ENCODE data around the gene NYAP2. TPM values are rescaled to one million over a fixed set of nuclear protein-coding genes. Genes with fewer than 3 reads are reported as not detected.

Gene NYAP2
- total RNA-seq, 1 experiment from 2014 or later = not detected

- Histone ChIP-seq H3K36me3 (ENCODE audit: control insufficient read depth in 1 of 2, insufficient read depth in 2 of 2, low read length in 2 of 2) (no peaks in the 10 kb centered on the region), H3K4me3 (replicated peaks in 1 of 2; ENCODE audit: low read depth in 1 of 2, low read length in 2 of 2) (no peak overlapping the region), H3K9me2 (ENCODE audit: insufficient read depth) (no peaks in the 10 kb centered on the region), H3K9ac (ENCODE audit: low read length) (no peak overlapping the region), H2AFZ (ENCODE audit: low read depth, low read length, poor library complexity, severe bottlenecking) (no peak overlapping the region), H3K27me3 (ENCODE audit: insufficient read depth, low read length) (no peaks in the 10 kb centered on the region), H3K4me2 (ENCODE audit: low read length) (no peak overlapping the region), H3K79me2 (ENCODE audit: insufficient read depth, low read length) (no peaks in the 10 kb centered on the region), H4K20me1 (ENCODE audit: insufficient read depth) (no peaks in the 10 kb centered on the region), H3K9me3 (ENCODE audit: control insufficient read depth in 1 of 2, insufficient read depth in 1 of 2, low read depth in 1 of 2, low read length in 2 of 2) (no peaks in the 10 kb centered on the region), H3K27ac (ENCODE audit: low read depth, low read length) (no peak overlapping the region), H3K4me1 (ENCODE audit: control insufficient read depth in 1 of 2, insufficient read depth in 2 of 2, low read length in 2 of 2) (no peaks in the 10 kb centered on the region)
- TF ChIP-seq ZBTB33 (IDR thresholded peaks at IDR 0.05; ENCODE audit: extremely low read depth, insufficient replicate concordance, low read length) (no peak), CTCF (IDR thresholded peaks at IDR 0.05 in 2 of 3, conservative IDR thresholded peaks at IDR 0.05 in 1 of 3; ENCODE audit: borderline replicate concordance in 1 of 3, insufficient read depth in 1 of 3, low read depth in 2 of 3, low read length in 2 of 3) (no peak), POLR2A (IDR thresholded peaks at IDR 0.05; ENCODE audit: borderline replicate concordance, extremely low read depth, insufficient read depth, insufficient read length) (no peak), SIN3A (IDR thresholded peaks at IDR 0.05; ENCODE audit: low read depth) (no peak), ELF1 (IDR thresholded peaks at IDR 0.05; ENCODE audit: borderline replicate concordance, low read depth) (no peak), REST (IDR thresholded peaks at IDR 0.05; ENCODE audit: low read depth) (no peak), TCF7L2 (IDR thresholded peaks at IDR 0.05; ENCODE audit: borderline replicate concordance, extremely low read depth, insufficient read depth, insufficient read length) (no peak), JUND (IDR thresholded peaks at IDR 0.05) (no peak), EGR1 (IDR thresholded peaks at IDR 0.05; ENCODE audit: low read depth) (no peak), SRF (IDR thresholded peaks at IDR 0.05; ENCODE audit: low read depth) (no peak), ZNF274 (IDR thresholded peaks at IDR 0.05; ENCODE audit: low read depth, low read length) (no peak), YY1 (IDR thresholded peaks at IDR 0.05; ENCODE audit: extremely low read depth, insufficient replicate concordance, low read depth, low read length) (no peak), CEBPB (IDR thresholded peaks at IDR 0.05; ENCODE audit: low read depth) (no peak), POLR2AphosphoS5 (IDR thresholded peaks at IDR 0.05; ENCODE audit: low read depth, low read length) (no peak), SP1 (IDR thresholded peaks at IDR 0.05; ENCODE audit: low read depth) (no peak)
- RAD21 ChIA-PET (ENCODE audit: low non-redundant PET in 1 of 2, low total read pairs in 2 of 2, uncharacterized antibody in 2 of 2, unreplicated experiment in 2 of 2) = no interaction called here
- DNase-seq (ENCODE audit: low read depth, low spot score) (no peak), ATAC-seq (no peak)
- BruUV-seq (replicated peaks) = no TSS peak
- POLR2A ChIA-PET = no interaction called here
- CTCF ChIA-PET = no interaction called here
- intact Hi-C loops (cut with micrococcal nuclease) = no loop called here
Measured at GRCh38 chr2:225526760-225527390, 127.4 kb downstream of the NYAP2 start.

Measured in HCT116 (cell line).